CD4-positive, alpha-beta T cell (primary cell): ENCODE measurements around the gene CMTM5. TPM values are rescaled to one million over a fixed set of nuclear protein-coding genes. Genes with fewer than 3 reads are reported as not detected.

Source experiments
- ATAC-seq: fragments of 200-7000 bp; cut with Tn5 transposase; one replicate; pipeline ENCODE4 v1.10.0; 2022; ENCODE audit warnings: mild to moderate bottlenecking; ENCODE audit not compliant: poor library complexity
- CTCF ChIA-PET: fragments of 350-600 bp; sonication (Branson Sonifier 250); formaldehyde crosslinking; loops from one replicate; lab custom pipeline; 2021; ENCODE audit warnings: antibody characterized with exemption, inconsistent platforms; lab: Charles Lee
- POLR2A ChIA-PET: fragments of 350-600 bp; sonication (Branson Sonifier 250); formaldehyde crosslinking; loops from one replicate; lab custom pipeline; 2021; ENCODE audit warnings: antibody characterized with exemption, inconsistent platforms; lab: Charles Lee
- DNase-seq, 14 experiments: peaks; one replicate each; pipeline ENCODE4 v3.0.0-alpha.2; 2013 to 2020; ENCODE audit warnings: mixed read lengths in 2 of 14
- H3K27ac ChIP-seq, 2 donors: one replicate each; pipeline versions ENCODE4 v1.5.1 to v1.7.0; 2013; ENCODE audit warnings: low read length in 2 of 2, low read depth in 1 of 2, mild to moderate bottlenecking in 1 of 2
- H3K27me3 ChIP-seq, 2 experiments: 1 replicate in 1 of 2; 2 replicates in 1 of 2; pipeline versions ENCODE4 v1.6.1 to v1.7.0; 2013; ENCODE audit warnings: low read length in 2 of 2, control low read depth in 1 of 2, mild to moderate bottlenecking in 1 of 2, moderate library complexity in 1 of 2; ENCODE audit not compliant: insufficient read depth in 2 of 2, control insufficient read depth in 1 of 2
- H3K36me3 ChIP-seq: one replicate; pipeline ENCODE4 v1.6.1; 2013; ENCODE audit warnings: low read length, control low read depth; ENCODE audit not compliant: insufficient read depth
- H3K4me1 ChIP-seq: one replicate; pipeline ENCODE4 v1.6.1; 2013; ENCODE audit warnings: low read length, control low read depth; ENCODE audit not compliant: insufficient read depth
- H3K4me3 ChIP-seq: one replicate; pipeline ENCODE4 v1.5.1; 2013; ENCODE audit warnings: mild to moderate bottlenecking, low read length, moderate library complexity
- H3K9me3 ChIP-seq, 2 experiments: 1 replicate in 1 of 2; 2 replicates in 1 of 2; pipeline versions ENCODE4 v1.6.1 to v1.7.0; 2013; ENCODE audit warnings: low read length in 2 of 2, mild to moderate bottlenecking in 2 of 2, control low read depth in 1 of 2, moderate library complexity in 1 of 2; ENCODE audit not compliant: control insufficient read depth in 1 of 2, insufficient read depth in 1 of 2
- H3K27ac Mint-ChIP-seq: one replicate; pipeline ENCODE4 v1.8.0; 2020; ENCODE audit warnings: mixed read lengths
- H3K27me3 Mint-ChIP-seq: one replicate; pipeline ENCODE4 v1.8.0; 2021; ENCODE audit warnings: mixed read lengths
- H3K36me3 Mint-ChIP-seq: one replicate; pipeline ENCODE4 v1.8.0; 2021; ENCODE audit warnings: low read depth, mixed read lengths
- H3K4me1 Mint-ChIP-seq: one replicate; pipeline ENCODE4 v1.8.0; 2021; ENCODE audit warnings: low read depth, mixed read lengths
- H3K4me3 Mint-ChIP-seq: one replicate; pipeline ENCODE4 v1.8.0; 2020; ENCODE audit warnings: mild to moderate bottlenecking, mixed read lengths
- H3K9me3 Mint-ChIP-seq: one replicate; pipeline ENCODE4 v1.8.0; 2020; ENCODE audit warnings: mixed read lengths
- CTCF ChIP-seq: fragments of 200-600 bp; IDR thresholded peaks from one replicate; pipeline ENCODE4 v1.8.0; 2022; ENCODE audit warnings: antibody characterized with exemption, mild to moderate bottlenecking
- intact Hi-C, 2 experiments: fragments of 100-400 bp; cut with DNase I in 1 of 2; cut with micrococcal nuclease in 1 of 2; formaldehyde crosslinking; loops; one replicate each; pipeline versions ENCODE4 v1.15.1 to v1.9.0; 2023 to 2025; cut with DNase I, micrococcal nuclease
- total RNA-seq, 174 experiments: library from RNA in 2 of 174; stranded (reverse) in 2 of 174; gene quantifications; one replicate each; pipeline ENCODE4 v1.2.3 and lab custom pipeline; 2021 to 2026

CMTM5 gene
- total RNA-seq, 2 experiments from 2014 or later: not detected

- H3K9me3 ChIP-seq: no peaks in the 10 kb centered on the region
- ChIA-PET CTCF (interaction anchor here (1.5 kb wide), 1 partner anchor 13 kb away, joined by 3 read pairs; no protein-coding TSS in a partner anchor), POLR2A (no interaction called here)
- no peak overlapping the region for H3K4me3 ChIP-seq
- H3K27me3 ChIP-seq: no peaks in the 10 kb centered on the region
- ATAC-seq (no peak), DNase-seq (no peak)
- intact Hi-C loops: no loop called here
- TF ChIP-seq CTCF: no peak
- no peaks in the 10 kb centered on the region for H3K4me1 ChIP-seq
- no peak overlapping the region for H3K27ac ChIP-seq
- Mint-ChIP-seq H3K36me3 (no peaks in the 10 kb centered on the region), H3K27ac (no peak overlapping the region), H3K9me3 (no peaks in the 10 kb centered on the region), H3K4me3 (no peak overlapping the region), H3K4me1 (no peaks in the 10 kb centered on the region), H3K27me3 (peaks cover 14% of the 10 kb centered on the region)
- H3K36me3 ChIP-seq: no peaks in the 10 kb centered on the region
Measured at GRCh38 chr14:23386999-23387398, 10.2 kb downstream of the CMTM5 start.

- Mint-ChIP-seq H3K9me3 (no peaks in the 10 kb centered on the region), H3K27me3 (peaks cover 6% of the 10 kb centered on the region), H3K4me1 (no peaks in the 10 kb centered on the region), H3K27ac (no peak overlapping the region), H3K36me3 (no peaks in the 10 kb centered on the region), H3K4me3 (no peak overlapping the region)
- ChIA-PET POLR2A (no interaction called here), CTCF (no interaction called here)
- intact Hi-C loops: no loop called here
- ATAC-seq (no peak), DNase-seq (no peak)
- TF ChIP-seq CTCF: no peak
- Histone ChIP-seq H3K9me3 (no peaks in the 10 kb centered on the region), H3K4me1 (no peaks in the 10 kb centered on the region), H3K36me3 (no peaks in the 10 kb centered on the region), H3K27ac (no peak overlapping the region), H3K4me3 (no peak overlapping the region), H3K27me3 (peaks cover 0 to 3% of the 10 kb centered on the region in 2 experiments)
Measured at GRCh38 chr14:23387916-23388882, 11.4 kb downstream of the CMTM5 start.

GRCh38 chr14:23388996-23389395 is 12.2 kb downstream of the CMTM5 start:
- intact Hi-C loops: no loop called here
- DNase-seq (no peak), ATAC-seq (no peak)
- no peak for TF ChIP-seq CTCF
- no peaks in the 10 kb centered on the region for H3K9me3 ChIP-seq
- H3K36me3 ChIP-seq: no peaks in the 10 kb centered on the region
- no peaks in the 10 kb centered on the region for H3K4me1 ChIP-seq
- no peak overlapping the region for H3K4me3 Mint-ChIP-seq
- no peaks in the 10 kb centered on the region for H3K9me3 Mint-ChIP-seq
- H3K27ac Mint-ChIP-seq: no peak overlapping the region
- ChIA-PET POLR2A (no interaction called here), CTCF (no interaction called here)
- H3K36me3 Mint-ChIP-seq: no peaks in the 10 kb centered on the region
- no peak overlapping the region for H3K27ac ChIP-seq
- no peak overlapping the region for H3K4me3 ChIP-seq
- H3K27me3 Mint-ChIP-seq: no peaks in the 10 kb centered on the region
- no peaks in the 10 kb centered on the region for H3K4me1 Mint-ChIP-seq
- H3K27me3 ChIP-seq: peaks cover 0 to 6% of the 10 kb centered on the region in 2 experiments
